GM19328 (cell line): ENCODE results near the gene NXN.
"Not testable (repeated sequence)": the region's sequence is repeated elsewhere in the genome, so short reads cannot be mapped to it uniquely, and the experiment has no call there.

Experiments used
- ATAC-seq: cut with Tn5 transposase; IDR thresholded peaks from one replicate; pipeline ENCODE4 v1.9.1; 2021; ENCODE audit warnings: mild to moderate bottlenecking, moderate library complexity; ENCODE audit not compliant: unreplicated experiment

The NXN gene

DNA sequence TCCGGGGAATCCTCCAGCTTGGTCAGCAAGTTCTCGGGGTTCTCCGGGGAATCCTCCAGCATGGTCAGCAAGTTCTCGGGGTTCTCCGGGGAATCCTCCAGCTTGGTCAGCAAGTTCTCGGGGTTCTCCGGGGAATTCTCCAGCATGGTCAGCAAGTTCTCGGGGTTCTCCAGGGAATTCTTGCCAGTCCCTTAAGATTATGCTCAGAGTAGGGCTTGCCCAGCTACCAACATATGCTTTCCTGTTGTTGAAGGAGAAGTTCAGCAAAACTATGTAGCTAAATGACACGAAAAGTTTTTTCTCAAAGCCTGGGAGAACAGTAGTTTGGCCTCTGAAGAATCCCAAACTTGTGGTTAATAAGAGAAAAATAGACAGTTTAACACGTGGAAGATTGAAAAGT lies 112.3 kb downstream of the NXN start:
- not testable (repeated sequence) for ATAC-seq

DNA sequence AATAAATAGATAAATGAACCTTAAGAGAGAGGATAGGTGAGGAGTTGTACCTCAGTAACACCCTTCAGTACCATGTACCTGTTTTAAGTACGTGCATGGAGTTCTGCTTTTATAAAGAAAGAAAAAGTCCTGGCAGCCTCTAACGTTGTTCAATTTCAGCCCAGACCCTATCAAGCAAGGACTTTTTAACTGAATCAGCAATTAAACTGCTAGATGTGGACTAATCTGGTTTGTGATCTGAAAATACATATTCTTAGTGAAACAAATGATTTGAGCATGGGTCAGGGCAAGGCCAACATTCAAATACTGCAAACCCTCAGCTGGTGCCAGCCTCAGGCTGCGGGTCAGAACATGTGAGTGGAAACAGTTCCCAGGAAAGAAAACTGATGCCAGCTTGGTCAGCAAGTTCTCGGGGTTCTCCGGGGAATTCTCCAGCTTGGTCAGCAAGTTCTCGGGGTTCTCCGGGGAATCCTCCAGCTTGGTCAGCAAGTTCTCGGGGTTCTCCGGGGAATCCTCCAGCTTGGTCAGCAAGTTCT lies 112.9 kb downstream of the NXN start:
- no peak for ATAC-seq

- ATAC-seq = no peak
Observed at GRCh38 chr17:864315-864714, 115.3 kb downstream of the NXN start.

DNA sequence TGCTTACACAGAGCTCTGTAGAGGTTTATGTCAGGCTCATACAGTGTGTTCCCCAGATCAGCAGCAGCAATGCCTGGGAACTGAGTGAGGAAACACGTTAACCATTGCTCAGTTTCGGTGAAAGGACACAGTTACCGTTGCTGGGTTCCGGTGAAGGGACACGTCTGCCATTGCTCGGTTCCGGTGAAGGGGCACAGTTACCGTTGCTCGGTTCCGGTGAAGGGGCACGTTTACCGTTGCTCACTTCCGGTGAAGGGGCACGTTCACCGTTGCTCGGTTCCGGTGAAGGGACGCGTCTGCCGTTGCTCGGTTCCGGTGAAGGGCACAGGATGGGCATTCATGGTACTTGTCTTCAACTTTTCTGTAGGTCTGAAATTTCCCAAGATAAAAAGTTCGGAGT lies 115.7 kb downstream of the NXN start:
- no peak for ATAC-seq

DNA sequence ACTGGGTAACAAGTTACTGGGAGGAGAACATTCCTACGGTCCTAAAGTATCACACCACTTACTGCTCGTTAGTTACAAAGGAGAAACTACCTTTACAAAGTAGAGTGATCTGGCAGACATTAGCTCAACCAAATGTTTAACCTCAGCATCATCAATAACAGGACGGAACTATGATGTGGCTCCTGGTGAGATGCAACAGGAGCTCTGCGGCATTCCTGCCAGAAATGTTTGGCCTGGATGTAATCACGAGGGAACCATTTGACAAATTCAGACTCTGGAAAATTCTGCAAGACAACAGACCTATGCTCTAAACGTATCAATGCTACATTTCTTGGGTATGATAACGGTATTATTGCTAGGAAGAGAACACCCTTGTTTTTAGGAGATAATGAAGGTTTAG lies 117.0 kb downstream of the NXN start:
- no peak for ATAC-seq

- ATAC-seq = no peak
Observed at GRCh38 chr17:861364-861763, 118.2 kb downstream of the NXN start.

DNA sequence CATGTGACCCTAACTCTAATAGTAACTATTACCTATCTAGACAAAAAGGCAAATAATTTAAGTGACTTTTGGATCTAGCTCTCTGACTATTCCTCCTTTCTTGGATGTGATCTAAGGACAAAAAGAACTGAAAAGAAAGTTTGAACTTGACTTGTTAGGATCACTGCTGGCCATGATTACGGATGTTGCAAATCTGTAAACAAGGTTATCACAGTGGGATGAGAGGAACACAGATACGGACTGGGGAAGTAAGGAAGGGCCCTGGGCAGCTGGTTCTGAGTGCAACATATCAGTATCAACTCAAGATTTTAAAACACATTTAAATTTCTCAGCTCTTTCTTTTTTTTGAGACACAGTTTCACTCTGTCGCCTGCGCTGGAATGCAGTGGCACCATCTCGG lies 118.8 kb downstream of the NXN start:
- no peak for ATAC-seq

DNA sequence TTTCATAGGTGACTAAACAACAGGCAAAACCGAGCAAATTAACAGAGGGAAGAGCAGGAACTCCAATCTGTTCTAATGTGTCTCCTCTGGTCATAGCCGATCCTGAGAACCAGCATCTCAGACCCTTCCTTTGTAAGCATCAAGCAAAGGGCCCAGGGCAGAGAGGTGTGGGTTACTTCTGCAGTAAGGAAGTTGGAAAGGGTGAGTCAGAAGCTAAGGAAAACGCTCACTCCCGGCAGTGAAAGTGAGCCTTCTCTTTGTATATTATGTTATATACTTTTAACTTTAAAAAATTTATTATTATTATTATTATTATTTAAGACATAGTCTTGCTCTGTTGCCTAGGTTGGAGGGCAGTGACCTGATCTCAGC lies 119.8 kb downstream of the NXN start:
- ATAC-seq = no peak

DNA sequence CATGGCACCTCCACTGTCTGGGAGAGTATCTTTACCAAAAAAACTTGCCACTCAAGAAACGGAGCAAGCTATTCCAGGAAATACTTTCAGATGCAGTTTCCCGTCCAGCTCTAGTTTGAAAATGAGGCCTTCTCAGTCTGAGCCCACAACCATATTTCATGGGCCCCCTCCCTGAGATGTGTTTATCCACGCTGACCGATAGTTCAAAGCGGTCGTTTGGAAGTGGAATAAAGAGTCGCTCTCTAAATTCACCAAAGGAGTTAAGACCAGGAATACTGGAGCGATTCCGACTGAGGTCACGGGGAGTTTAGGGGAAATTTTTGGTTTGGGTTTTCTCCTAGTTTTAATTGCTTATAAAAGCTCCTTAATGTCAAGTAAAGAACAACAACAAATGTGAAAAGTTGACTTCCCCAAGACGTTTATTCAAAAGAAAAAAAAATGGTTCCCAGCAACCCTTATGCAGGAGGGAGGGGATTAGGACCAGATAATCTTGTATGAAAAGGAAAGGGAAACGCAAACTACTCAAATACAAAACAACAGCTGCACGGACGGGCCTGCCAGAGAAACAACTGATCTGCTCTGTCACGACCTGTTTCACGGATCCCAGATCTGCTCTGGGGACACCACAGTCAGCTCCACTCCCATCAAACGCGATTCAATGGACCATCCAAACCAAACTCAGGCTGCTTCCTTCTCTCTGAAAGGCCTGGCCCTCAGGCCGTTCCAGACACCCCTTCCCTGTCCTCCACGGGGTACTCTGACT lies 120.3 kb downstream of the NXN start:
- no peak for ATAC-seq

DNA sequence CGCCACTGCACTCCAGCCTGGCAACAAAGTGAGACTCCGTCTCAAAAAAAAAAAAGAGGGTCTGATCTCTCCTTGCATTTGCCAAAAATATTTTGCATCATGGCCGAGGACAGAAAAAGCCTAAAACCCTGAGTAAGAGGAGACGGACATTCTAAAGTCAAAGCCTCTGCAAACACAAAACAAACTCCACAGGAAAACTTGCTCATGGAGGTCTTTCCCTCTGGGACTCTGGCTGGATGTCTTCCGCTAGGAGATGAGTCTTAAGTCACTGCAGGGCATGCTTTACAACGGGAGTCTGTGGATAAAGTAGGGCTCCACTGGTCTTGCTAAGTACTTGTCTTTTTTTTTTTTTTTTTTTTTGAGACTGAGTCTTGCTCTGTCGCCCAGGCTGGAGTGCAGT lies 123.4 kb downstream of the NXN start:
- no peak for ATAC-seq

- no peak for ATAC-seq
Observed at GRCh38 chr17:855569-855968, 124.0 kb downstream of the NXN start.

DNA sequence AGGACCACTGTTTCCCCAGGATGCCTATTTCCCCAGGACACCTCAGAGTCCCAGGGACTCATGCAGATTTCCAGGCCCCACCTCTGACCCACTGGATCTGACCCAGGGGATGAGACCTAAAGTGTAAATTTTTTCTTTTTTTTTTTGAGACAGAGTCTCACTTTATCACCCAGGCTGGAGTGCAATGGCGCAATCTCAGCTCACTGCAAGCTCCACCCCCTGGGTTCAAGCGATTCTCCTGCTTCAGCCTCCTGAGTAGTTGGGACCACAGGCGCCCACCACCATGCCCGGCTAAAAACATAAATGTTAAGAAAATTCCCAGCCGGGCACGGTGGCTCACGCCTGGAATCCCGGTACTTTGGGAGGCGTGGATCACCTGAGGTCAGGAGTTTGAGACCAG lies 126.7 kb downstream of the NXN start:
- not testable (repeated sequence) for ATAC-seq

GRCh38 chr17:852349-852748 lies 127.2 kb downstream of the NXN start:
- no peak for ATAC-seq

- no peak for ATAC-seq
Observed at GRCh38 chr17:851924-852323, 127.7 kb downstream of the NXN start.

- ATAC-seq = no peak
Observed at GRCh38 chr17:850851-851763, 128.5 kb downstream of the NXN start.

- no peak for ATAC-seq
Observed at GRCh38 chr17:850086-850850, 129.3 kb downstream of the NXN start.

GRCh38 chr17:848402-848801 lies 131.2 kb downstream of the NXN start:
- no peak for ATAC-seq

DNA sequence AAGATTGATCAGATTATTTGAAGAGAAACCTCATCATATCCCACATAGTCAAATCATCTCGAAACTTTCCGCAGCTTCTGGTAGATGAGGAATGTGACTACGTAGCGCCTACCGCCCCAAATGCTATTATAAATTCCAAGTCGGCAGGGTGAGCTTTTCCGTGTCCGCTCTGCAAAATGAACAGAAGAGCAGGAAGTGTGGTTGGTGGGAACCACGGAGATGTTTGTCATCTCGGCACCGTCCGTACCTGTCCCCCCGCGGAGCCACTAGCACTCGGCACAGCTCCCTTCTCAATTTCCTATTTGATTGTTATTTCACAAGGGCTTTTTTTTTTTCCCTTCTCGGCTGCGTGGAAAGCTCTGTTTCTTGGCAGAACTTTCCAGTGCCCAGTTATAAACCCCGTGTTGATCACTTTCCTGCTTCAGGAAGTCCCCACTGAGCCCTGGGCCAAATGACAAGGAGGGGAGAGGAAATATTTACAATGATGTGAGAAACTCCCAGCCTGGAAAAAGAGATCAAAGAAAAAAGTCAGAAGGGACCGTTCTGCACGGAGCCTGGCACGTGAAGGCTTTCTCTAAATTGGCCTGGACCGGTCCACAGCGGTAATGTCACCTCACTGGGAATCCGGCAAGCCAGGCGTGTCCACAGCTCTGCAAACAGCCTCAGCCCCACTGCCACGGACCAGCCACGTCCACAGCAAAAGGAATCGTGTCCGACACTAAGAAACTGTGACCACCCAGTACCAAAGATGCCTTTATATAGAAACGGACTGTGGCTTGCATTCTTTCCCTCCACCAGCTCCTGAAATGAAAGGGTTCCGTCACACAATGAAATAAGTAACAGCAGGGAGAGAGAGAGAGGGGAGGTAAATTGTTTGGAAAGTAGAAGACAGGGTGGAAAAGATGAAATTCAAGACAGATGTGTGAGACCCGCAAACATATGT lies 132.4 kb downstream of the NXN start:
- no peak for ATAC-seq

GRCh38 chr17:841313-841712 lies 138.3 kb downstream of the NXN start:
- ATAC-seq = no peak

GRCh38 chr17:838486-838885 lies 141.1 kb downstream of the NXN start:
- ATAC-seq = no peak
